Activated T-helper 9 cell treated with anti-CD3 and anti-CD28 coated beads, Interleukin-2, amount 50 U/mL, for 16 hours (primary cell): ENCODE results near the gene ELOVL6.
"Not testable (repeated sequence)": the region's sequence is repeated elsewhere in the genome, so short reads cannot be mapped to it uniquely, and the experiment has no call there.

Experiments
- DNase-seq: peaks from one replicate; pipeline ENCODE4 v3.0.0-alpha.2; 2020; ENCODE audit warnings: low read depth

ELOVL6 gene

GRCh38 chr4:110075083-110075738 lies 123.2 kb downstream of the ELOVL6 start:
- no peak for DNase-seq

- no peak for DNase-seq
These were observed 123.8 kb downstream of the ELOVL6 start for GRCh38 chr4:110074570-110074969.

DNA sequence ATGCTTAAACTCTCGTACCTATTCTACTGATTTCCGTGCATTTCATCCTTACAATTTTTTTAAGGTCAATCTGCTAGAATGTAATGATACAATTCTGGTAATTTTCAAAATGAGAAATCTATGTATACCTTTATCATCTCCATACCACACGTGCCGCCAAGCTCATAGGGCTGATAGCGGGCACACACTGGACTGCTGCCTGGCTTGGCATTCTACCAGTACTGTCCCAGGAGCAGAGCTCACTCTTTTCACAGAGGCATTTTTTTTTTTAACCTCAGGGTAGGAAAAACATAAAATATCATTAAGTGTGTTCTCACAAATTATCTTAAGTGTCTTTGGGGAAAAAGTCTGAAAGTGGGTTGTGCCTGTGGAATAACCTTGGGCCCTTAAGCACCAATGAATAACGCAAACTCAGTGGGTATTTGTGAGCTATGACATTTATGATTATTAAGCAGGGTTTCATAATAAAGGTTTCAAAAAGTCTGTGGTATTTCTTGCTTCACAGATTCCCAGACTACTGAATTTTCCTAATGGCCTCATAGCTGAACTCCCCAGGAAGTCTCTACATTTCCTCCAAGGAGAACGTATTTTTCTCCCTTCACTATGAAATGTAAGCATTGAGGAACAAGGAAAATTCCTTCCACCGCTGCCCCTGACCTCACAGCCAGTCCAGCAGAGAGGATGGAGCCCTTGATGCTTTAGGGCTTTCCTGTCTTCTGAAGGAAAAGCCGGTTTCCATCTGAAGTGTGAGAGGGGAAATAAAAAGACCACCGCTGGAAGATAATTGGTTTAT lies 125.2 kb downstream of the ELOVL6 start:
- no peak for DNase-seq

DNA sequence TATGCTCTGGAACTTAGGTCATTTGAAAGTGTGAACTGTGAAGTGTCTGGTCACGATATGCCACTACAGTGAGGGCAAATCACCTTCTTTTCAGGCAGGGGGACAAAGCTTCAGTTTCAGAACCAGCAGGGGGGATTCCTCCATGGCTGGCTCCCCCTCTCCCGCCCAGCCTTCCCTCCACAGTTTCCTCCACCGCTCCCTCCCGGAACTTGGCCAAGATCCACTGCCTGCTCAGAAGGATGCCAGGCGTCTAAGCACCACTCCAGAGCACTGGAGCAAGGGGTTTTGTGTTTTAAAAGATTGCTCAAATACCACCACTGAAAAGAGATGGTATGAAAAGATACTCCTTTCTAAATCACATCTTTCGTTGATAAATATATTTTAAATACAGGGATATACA lies 126.9 kb downstream of the ELOVL6 start:
- no peak for DNase-seq

DNA sequence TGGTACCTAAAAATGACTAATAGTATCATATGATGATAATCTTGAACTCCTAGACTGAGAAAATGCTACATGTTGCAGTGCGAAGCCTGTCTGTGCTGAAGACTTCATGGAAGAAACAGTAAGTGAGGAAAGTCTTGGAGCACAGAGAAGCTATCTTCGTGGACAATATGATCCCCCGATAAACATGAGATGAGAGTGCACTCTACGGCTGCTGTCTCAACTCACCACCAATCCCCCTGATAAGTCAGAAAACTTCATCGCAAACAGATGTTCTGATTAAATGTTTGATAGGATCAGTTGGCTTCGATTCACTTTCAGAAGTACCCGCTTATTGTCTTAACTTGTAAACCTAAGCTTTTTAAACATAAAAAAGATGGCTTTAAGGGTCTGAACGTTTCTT lies 130.2 kb downstream of the ELOVL6 start:
- no peak for DNase-seq

GRCh38 chr4:110064934-110065333 lies 133.5 kb downstream of the ELOVL6 start:
- DNase-seq = no peak

- DNase-seq = no peak
These were observed 134.1 kb downstream of the ELOVL6 start for GRCh38 chr4:110064295-110064694.

GRCh38 chr4:110062166-110062565 lies 136.2 kb downstream of the ELOVL6 start:
- no peak for DNase-seq

DNA sequence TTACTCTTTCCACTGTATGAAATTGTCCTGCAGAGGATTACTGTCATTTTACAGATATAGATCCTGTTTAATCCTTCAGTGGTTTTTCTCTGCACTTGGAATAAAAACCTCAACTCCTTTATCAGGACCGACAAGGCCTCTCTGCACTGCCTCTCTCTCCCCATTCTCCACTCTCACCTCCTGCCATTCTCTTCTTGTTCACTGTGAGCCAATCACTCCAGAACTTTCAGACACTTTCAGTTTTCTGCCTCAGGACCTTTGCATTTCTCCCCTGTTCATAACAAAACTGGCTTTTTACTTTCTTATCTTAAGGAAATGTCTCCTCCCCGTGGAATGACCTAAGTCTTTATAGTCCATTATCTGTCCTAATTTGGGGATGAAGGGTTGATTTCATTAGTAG lies 137.3 kb downstream of the ELOVL6 start:
- no peak for DNase-seq

DNA sequence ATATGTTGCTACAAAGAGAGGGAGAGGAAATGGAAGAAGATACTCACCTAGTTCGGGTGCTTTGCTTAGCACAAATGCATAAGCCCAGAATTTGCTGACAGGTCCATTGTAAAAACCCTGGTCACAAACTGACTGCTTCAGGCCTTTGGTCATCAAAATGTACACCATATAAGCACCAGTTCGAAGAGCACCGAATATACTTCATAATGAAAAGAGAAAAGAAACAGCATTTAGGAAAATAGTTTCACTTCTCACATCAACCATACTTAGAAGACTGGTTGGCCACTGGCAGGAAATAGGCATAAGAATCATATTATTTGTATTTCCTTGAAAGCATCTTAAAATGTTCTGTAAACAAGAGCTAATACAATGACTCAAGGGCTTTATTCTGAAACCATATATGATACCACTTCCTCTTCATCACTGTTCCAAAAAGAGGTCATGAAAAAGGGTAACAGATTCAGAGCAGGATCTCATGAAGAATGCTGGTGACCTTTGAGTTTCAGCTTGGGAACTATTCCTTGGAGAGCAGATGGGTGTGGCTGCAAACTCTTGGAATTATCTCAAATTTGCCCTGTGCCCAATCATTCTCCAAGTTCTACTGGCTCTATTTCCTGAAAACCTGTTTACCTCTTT lies 138.7 kb downstream of the ELOVL6 start:
- no peak for DNase-seq

DNA sequence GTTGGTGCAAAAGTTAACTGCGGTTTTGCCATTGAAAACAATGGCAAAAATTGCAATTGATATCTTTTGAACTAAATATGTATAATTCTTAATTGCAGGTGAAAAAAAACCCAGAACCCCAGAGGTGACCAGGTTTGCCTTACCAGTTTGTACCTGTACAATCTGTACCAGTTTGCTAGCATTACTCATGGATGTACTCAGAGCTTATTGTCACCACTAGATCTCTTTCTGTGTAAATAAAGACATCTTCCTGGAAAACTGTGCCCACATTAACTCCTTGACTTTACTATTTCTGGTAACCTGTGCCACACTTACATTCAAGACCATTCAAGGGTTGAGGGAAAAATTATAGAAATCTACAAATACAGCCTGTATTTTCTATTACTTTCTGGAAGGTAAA lies 139.7 kb downstream of the ELOVL6 start:
- DNase-seq = no peak

- no peak for DNase-seq
These were observed 143.2 kb downstream of the ELOVL6 start for GRCh38 chr4:110055158-110055768.

- DNase-seq = peak; percentile 27
These were observed 148.2 kb downstream of the ELOVL6 start for GRCh38 chr4:110049951-110050925.

DNA sequence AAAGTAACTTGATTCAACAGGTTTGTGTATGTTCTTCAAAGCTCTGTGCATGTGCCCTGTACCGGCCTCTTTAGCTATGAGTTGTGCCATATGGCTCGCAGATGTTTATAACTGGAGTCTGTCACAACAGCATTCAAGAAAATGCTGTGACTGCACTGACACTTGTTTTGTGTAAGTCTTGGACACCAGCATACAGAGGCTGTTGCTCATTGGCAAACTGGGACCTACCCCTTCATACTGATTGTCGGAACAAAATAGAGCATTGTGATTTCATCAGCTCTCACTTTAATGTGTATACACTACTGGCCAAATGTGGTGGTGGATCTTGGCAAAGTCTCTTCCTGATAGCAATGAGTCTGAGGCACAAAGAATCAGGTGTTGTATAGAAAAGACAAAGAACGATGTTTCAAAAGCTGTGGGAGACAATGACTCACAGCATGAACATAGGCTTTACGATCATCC lies 151.8 kb downstream of the ELOVL6 start:
- no peak for DNase-seq

DNA sequence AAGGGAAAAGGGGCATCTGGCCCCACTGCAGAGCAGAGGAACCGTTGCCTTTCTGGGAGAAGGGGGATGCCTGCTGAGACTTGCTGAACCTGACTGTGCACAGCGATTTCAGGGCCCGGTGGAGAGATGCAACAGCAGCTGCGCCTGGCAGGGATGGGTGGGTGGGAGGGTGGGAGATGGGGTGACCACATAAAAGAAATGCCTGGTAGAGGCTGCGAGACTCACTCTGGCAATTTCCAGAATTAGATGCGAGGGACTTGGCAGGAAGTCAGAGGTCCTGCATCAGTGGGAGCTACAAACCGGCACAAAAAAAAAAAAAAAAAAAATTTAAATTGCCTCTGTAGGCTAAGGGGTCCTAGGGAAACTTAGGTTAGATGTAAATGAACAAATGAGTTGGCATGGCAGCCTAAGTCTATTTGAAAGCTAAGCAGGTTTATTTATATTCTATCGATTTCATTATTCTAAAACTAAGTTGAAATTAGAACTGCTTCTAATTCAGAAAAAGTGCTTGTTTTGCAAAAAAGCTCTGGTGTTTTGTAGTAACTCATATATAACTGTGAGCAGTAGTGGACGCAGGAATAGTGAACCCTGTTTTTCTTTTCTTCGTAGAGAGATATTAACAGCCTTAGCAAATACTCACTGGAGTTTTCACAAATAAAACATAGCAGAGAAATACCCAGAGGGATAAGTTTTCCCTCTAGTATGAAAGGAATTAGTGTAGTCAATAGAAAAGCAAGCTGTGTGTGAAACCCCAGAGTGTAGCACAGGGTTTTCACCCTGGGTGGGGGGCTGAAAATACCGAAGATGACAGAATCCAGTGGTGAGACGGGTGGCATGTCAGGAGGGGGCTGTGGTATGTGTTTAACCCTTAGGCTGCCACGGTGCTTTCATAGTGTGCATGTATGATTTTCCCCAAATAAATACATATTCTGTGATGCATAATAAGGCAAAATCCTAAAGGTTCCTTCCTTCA lies 155.6 kb downstream of the ELOVL6 start:
- DNase-seq = no peak

DNA sequence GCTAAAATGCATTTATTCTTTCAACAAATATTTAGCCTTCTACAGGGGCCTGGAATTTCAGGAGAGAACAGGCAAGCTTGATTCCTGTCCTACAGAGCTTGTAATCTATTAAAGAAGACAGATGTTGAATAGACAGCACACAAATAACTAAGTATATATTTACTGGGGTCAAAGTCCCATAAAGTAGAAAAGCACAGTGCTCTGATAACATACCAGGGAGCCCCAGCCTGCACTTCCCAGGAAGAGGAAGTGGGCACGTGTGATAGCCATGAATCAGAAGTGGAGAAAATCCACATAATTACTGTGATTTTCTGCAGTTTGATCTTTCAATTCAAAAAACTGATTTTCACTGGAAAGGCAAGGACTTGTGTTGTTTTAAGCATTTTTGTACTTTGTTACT lies 156.7 kb downstream of the ELOVL6 start:
- no peak for DNase-seq

GRCh38 chr4:110039164-110039563 lies 159.3 kb downstream of the ELOVL6 start:
- not testable (repeated sequence) for DNase-seq

DNA sequence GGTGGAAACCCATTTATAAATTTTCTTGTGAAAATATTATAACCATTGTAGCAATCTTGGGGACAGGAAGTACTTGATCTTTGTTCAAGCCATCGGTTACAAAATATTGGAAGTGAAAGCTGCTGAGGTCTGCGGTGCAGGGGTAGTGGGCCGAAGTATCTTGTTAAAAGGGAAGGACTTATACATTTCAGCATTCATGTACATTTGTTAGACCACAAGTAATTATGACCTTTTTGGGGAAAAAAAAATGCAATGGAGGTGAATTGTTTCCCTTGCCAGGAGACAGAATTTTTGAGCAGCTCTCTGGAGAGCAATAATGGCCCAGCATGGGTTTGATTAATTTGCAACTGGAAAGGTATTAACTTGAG lies 164.4 kb downstream of the ELOVL6 start:
- no peak for DNase-seq

GRCh38 chr4:110033355-110034025 lies 164.9 kb downstream of the ELOVL6 start:
- DNase-seq = no peak

GRCh38 chr4:110032603-110033002 lies 165.8 kb downstream of the ELOVL6 start:
- no peak for DNase-seq
